OCI-LY1 (cell line): Measurements from ENCODE around the gene CCDC167.

Experiments
- EZH2 ChIP-seq: fragments of 200-600 bp; sonication (generic), shearing (Covaris generic); IDR thresholded peaks from 2 replicates; pipeline ENCODE4 v1.8.0; 2017; ENCODE audit warnings: borderline replicate concordance, mixed run types, mild to moderate bottlenecking, antibody characterized with exemption, low read length, moderate library complexity, mixed read lengths
- TF ChIP-seq, protein P1 (sequence below): fragments of 200-600 bp; sonication (generic), shearing (Covaris generic); IDR thresholded peaks from 2 replicates; pipeline ENCODE4 v1.5.1; 2017; ENCODE audit warnings: mild to moderate bottlenecking, antibody characterized with exemption, low read length, moderate library complexity, mixed read lengths

DNA sequence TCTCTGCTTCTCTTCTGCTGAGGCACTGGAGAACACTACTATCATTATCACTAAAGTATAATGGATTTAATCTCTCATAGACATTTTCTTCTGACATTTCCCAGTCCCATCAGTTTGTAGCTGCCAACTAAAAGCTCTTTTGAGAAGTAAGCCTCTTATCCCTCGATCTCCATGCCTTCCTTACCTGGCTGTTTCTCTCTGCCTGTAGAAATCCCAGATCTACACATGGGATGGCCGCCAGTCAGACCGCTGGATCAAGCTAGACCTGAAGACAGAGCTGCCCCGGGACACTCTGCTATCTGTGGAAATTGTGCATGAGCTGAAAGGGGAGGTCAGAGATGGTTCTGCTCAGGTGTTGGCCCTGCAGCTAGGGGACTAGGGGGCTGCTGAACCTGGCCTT, 25.4 kb downstream of the CCDC167 start:
- TF ChIP-seq, protein P1, sequence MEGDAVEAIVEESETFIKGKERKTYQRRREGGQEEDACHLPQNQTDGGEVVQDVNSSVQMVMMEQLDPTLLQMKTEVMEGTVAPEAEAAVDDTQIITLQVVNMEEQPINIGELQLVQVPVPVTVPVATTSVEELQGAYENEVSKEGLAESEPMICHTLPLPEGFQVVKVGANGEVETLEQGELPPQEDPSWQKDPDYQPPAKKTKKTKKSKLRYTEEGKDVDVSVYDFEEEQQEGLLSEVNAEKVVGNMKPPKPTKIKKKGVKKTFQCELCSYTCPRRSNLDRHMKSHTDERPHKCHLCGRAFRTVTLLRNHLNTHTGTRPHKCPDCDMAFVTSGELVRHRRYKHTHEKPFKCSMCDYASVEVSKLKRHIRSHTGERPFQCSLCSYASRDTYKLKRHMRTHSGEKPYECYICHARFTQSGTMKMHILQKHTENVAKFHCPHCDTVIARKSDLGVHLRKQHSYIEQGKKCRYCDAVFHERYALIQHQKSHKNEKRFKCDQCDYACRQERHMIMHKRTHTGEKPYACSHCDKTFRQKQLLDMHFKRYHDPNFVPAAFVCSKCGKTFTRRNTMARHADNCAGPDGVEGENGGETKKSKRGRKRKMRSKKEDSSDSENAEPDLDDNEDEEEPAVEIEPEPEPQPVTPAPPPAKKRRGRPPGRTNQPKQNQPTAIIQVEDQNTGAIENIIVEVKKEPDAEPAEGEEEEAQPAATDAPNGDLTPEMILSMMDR = no peak
- TF ChIP-seq EZH2 = no peak
